Activated effector memory CD4-positive, alpha-beta T cell treated with Interleukin-2 at 50 U/mL for 16 hours (primary cell): Measurements from ENCODE around the gene DHRS2.
"Not testable (repeated sequence)": the region's sequence is repeated elsewhere in the genome, so short reads cannot be mapped to it uniquely, and the experiment has no call there.

Experiments used
- DNase-seq: peaks from one replicate; pipeline ENCODE4 v3.0.0-alpha.2; 2020

Gene DHRS2

GRCh38 chr14:23650506-23650905 is 14.3 kb downstream of the DHRS2 start:
- DNase-seq = no peak

- no peak for DNase-seq
These were observed 16.9 kb downstream of the DHRS2 start for GRCh38 chr14:23653051-23653450.

- DNase-seq = no peak
These were observed 18.1 kb downstream of the DHRS2 start for GRCh38 chr14:23654231-23654630.

- no peak for DNase-seq
These were observed 21.9 kb downstream of the DHRS2 start for GRCh38 chr14:23657959-23658470.

- DNase-seq = no peak
These were observed 24.4 kb downstream of the DHRS2 start for GRCh38 chr14:23660290-23661226.

- DNase-seq = no peak
These were observed 25.4 kb downstream of the DHRS2 start for GRCh38 chr14:23661542-23661941.

- DNase-seq = no peak
These were observed 27.0 kb downstream of the DHRS2 start for GRCh38 chr14:23663127-23663526.

GRCh38 chr14:23663711-23664110 is 27.5 kb downstream of the DHRS2 start:
- DNase-seq = no peak

- no peak for DNase-seq
These were observed 28.2 kb downstream of the DHRS2 start for GRCh38 chr14:23664207-23664885.

- DNase-seq = no peak
These were observed 29.3 kb downstream of the DHRS2 start for GRCh38 chr14:23665302-23666016.

GRCh38 chr14:23667134-23667533 is 31.0 kb downstream of the DHRS2 start:
- no peak for DNase-seq

- no peak for DNase-seq
These were observed 33.3 kb downstream of the DHRS2 start for GRCh38 chr14:23669441-23669840.

GRCh38 chr14:23670481-23670880 is 34.3 kb downstream of the DHRS2 start:
- no peak for DNase-seq

- DNase-seq = no peak
These were observed 36.0 kb downstream of the DHRS2 start for GRCh38 chr14:23672200-23672599.

- no peak for DNase-seq
These were observed 39.2 kb downstream of the DHRS2 start for GRCh38 chr14:23675337-23675736.

- DNase-seq = no peak
These were observed 39.7 kb downstream of the DHRS2 start for GRCh38 chr14:23675906-23676305.

- no peak for DNase-seq
These were observed 45.2 kb downstream of the DHRS2 start for GRCh38 chr14:23681337-23681736.

- DNase-seq = not testable (repeated sequence)
These were observed 53.7 kb downstream of the DHRS2 start for GRCh38 chr14:23689709-23690514.

GRCh38 chr14:23692416-23692815 is 56.3 kb downstream of the DHRS2 start:
- no peak for DNase-seq

- DNase-seq = no peak
These were observed 57.1 kb downstream of the DHRS2 start for GRCh38 chr14:23693252-23693775.

- no peak for DNase-seq
These were observed 58.2 kb downstream of the DHRS2 start for GRCh38 chr14:23694085-23694948.
